Colonic mucosa (tissue), 4 donors: ENCODE measurements around the gene ACOX3. TPM values are rescaled to one million over a fixed set of nuclear protein-coding genes. Genes with fewer than 3 reads are reported as not detected.

Experiments
- DNase-seq: peaks from one replicate; pipeline ENCODE4 v3.0.0-alpha.2; 2020
- H3K27ac ChIP-seq: fragments of 200-600 bp; one replicate; pipeline ENCODE4 v1.8.0; 2021
- H3K27me3 ChIP-seq: fragments of 200-600 bp; one replicate; pipeline ENCODE4 v1.8.0; 2021
- H3K36me3 ChIP-seq: fragments of 200-600 bp; one replicate; pipeline ENCODE4 v1.8.0; 2021
- H3K4me1 ChIP-seq: fragments of 200-600 bp; one replicate; pipeline ENCODE4 v1.8.0; 2021; ENCODE audit warnings: mild to moderate bottlenecking
- H3K4me3 ChIP-seq: fragments of 200-600 bp; one replicate; pipeline ENCODE4 v1.8.0; 2021
- H3K9ac ChIP-seq, 2 donors: one replicate each; pipeline ENCODE4 v1.7.0; 2013; ENCODE audit warnings: control low read depth in 2 of 2, low read depth in 2 of 2, low read length in 2 of 2
- H3K9me3 ChIP-seq: fragments of 200-600 bp; one replicate; pipeline ENCODE4 v1.8.0; 2021
- CTCF ChIP-seq: fragments of 200-600 bp; IDR thresholded peaks from one replicate; pipeline ENCODE4 v1.8.0; 2022; ENCODE audit warnings: antibody characterized with exemption, mild to moderate bottlenecking
- intact Hi-C: fragments of 100-400 bp; cut with DNase I; formaldehyde crosslinking; loops from one replicate; pipeline ENCODE4 v1.14.1; 2022
- total RNA-seq, 2 donors: library from RNA; stranded (reverse); fragmentation: NEBNext Ultra II Directional in 1 of 2; extraction: Animal tissue kit (Norgen Biotek cat#: 25700) in 1 of 2; gene quantifications; one replicate each; pipeline ENCODE4 v1.2.1, GENCODE V29; 2021
- donor health status: healthy.
- donor health status: DM: no; HTN: no; CAD: no.
- donor health status: DM: no; HTN: no; CAD: no.

The ACOX3 gene
- total RNA-seq, 2 donors from 2014 or later = 19.9 to 26.1 TPM

- intact Hi-C loops = loop anchor here (5.0 kb wide), 3 partner anchors 135 to 220 kb away; partner anchors contain the start of gene HTRA3
- Histone ChIP-seq H3K27ac (no peak overlapping the region), H3K4me3 (no peak overlapping the region), H3K9ac (no peak overlapping the region), H3K9me3 (no peaks in the 10 kb centered on the region), H3K27me3 (no peaks in the 10 kb centered on the region), H3K36me3 (no peaks in the 10 kb centered on the region), H3K4me1 (no peaks in the 10 kb centered on the region)
- DNase-seq = no peak
- TF ChIP-seq CTCF = no peak
These were observed 38.3 kb downstream of the ACOX3 start for GRCh38 chr4:8402181-8402597.

- no peak for DNase-seq
- H3K9me3 ChIP-seq = no peaks in the 10 kb centered on the region
- TF ChIP-seq CTCF = no peak
- H3K27me3 ChIP-seq = no peaks in the 10 kb centered on the region
- no peak overlapping the region for H3K4me3 ChIP-seq
- no peaks in the 10 kb centered on the region for H3K4me1 ChIP-seq
- no peak overlapping the region for H3K27ac ChIP-seq
- no peak overlapping the region for H3K9ac ChIP-seq
- intact Hi-C loops = loop anchor here (5.0 kb wide), 3 partner anchors 134 to 219 kb away; partner anchors contain the start of gene HTRA3
- no peaks in the 10 kb centered on the region for H3K36me3 ChIP-seq
These were observed 38.9 kb downstream of the ACOX3 start for GRCh38 chr4:8401665-8402064.

GRCh38 chr4:8400632-8401325 is 39.7 kb downstream of the ACOX3 start:
- no peak overlapping the region for H3K9ac ChIP-seq
- no peak overlapping the region for H3K4me3 ChIP-seq
- H3K9me3 ChIP-seq = no peaks in the 10 kb centered on the region
- H3K27me3 ChIP-seq = no peaks in the 10 kb centered on the region
- no peaks in the 10 kb centered on the region for H3K36me3 ChIP-seq
- no peaks in the 10 kb centered on the region for H3K4me1 ChIP-seq
- no peak overlapping the region for H3K27ac ChIP-seq
- no peak for DNase-seq
- no peak for TF ChIP-seq CTCF
- intact Hi-C loops = loop anchor here (5.0 kb wide), 3 partner anchors 133 to 218 kb away; partner anchors contain the start of gene HTRA3

- Histone ChIP-seq H3K36me3 (no peaks in the 10 kb centered on the region), H3K4me1 (no peaks in the 10 kb centered on the region), H3K4me3 (no peak overlapping the region), H3K27me3 (no peaks in the 10 kb centered on the region), H3K27ac (no peak overlapping the region), H3K9me3 (no peaks in the 10 kb centered on the region), H3K9ac (no peak overlapping the region)
- no peak for TF ChIP-seq CTCF
- intact Hi-C loops = no loop called here
- no peak for DNase-seq
These were observed 41.2 kb downstream of the ACOX3 start for GRCh38 chr4:8399298-8399697.

- Histone ChIP-seq H3K36me3 (no peaks in the 10 kb centered on the region), H3K4me1 (no peaks in the 10 kb centered on the region), H3K9me3 (no peaks in the 10 kb centered on the region), H3K9ac (no peak overlapping the region), H3K27ac (no peak overlapping the region), H3K27me3 (no peaks in the 10 kb centered on the region), H3K4me3 (no peak overlapping the region)
- intact Hi-C loops = no loop called here
- DNase-seq = no peak
- no peak for TF ChIP-seq CTCF
These were observed 42.2 kb downstream of the ACOX3 start for GRCh38 chr4:8398347-8398746.
